GM23338 (cell line): ENCODE results near the gene RPS17.
"Not testable (repeated sequence)": the region's sequence is repeated elsewhere in the genome, so short reads cannot be mapped to it uniquely, and the experiment has no call there.

Experiments
- CREB1 ChIP-seq: fragments of 250-450 bp; sonication (Bioruptor Pico); IDR thresholded peaks from 2 replicates; pipeline ENCODE4 v1.5.0; 2020; ENCODE audit warnings: low read depth, mild to moderate bottlenecking, moderate library complexity
- EZH2 ChIP-seq: fragments of 200-600 bp; sonication (generic); IDR thresholded peaks from one replicate; pipeline ENCODE4 v1.8.0; 2017; ENCODE audit warnings: antibody characterized with exemption, mild to moderate bottlenecking, low read depth; ENCODE audit not compliant: unreplicated experiment
- EZH2phosphoT487 ChIP-seq: fragments of 200-600 bp; sonication (generic); IDR thresholded peaks from one replicate; pipeline ENCODE4 v1.8.1; 2018; ENCODE audit warnings: antibody characterized with exemption; ENCODE audit not compliant: unreplicated experiment
- JUNB ChIP-seq: IDR thresholded peaks from one replicate; pipeline ENCODE4 v1.6.1; 2016; ENCODE audit warnings: antibody characterized with exemption; ENCODE audit not compliant: unreplicated experiment
- POLR2AphosphoS5 ChIP-seq: IDR thresholded peaks from 2 replicates; pipeline ENCODE4 v1.6.1; 2016; ENCODE audit warnings: antibody characterized with exemption, low read depth
- ZNF331 ChIP-seq: fragments of 250-450 bp; sonication (Bioruptor Pico); IDR thresholded peaks from 2 replicates; pipeline ENCODE4 v1.5.0; 2020; ENCODE audit warnings: low read depth, mild to moderate bottlenecking, moderate library complexity
- TF ChIP-seq, protein P1 (sequence below), 2 experiments: fragments of 200-600 bp in 1 of 2; sonication (generic) in 1 of 2; conservative IDR thresholded peaks; 2 replicates each; pipeline versions ENCODE4 v1.5.1 to v1.6.1; 2016 to 2017; ENCODE audit warnings: antibody characterized with exemption in 2 of 2, low read depth in 2 of 2, mild to moderate bottlenecking in 2 of 2, moderate library complexity in 1 of 2

DNA sequence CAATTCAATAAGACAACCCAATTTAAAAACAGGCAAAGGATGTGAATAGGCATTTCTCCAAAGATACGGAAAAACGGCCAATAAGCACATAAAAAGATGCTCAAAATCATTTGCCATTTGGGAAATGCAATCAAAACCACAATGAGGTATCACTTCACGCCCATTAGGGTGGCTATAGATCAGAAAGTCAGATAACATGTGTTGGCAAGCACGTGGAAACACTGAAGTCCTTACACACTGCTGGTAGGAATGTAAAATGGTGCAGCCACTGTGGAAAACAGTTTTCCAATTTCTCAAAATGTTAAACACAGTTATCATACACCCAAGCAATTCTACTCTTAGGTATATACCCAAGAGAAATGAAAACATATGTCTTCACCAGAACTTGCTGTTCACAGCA is 39.5 kb downstream of the RPS17 start:
- TF ChIP-seq, protein P1, sequence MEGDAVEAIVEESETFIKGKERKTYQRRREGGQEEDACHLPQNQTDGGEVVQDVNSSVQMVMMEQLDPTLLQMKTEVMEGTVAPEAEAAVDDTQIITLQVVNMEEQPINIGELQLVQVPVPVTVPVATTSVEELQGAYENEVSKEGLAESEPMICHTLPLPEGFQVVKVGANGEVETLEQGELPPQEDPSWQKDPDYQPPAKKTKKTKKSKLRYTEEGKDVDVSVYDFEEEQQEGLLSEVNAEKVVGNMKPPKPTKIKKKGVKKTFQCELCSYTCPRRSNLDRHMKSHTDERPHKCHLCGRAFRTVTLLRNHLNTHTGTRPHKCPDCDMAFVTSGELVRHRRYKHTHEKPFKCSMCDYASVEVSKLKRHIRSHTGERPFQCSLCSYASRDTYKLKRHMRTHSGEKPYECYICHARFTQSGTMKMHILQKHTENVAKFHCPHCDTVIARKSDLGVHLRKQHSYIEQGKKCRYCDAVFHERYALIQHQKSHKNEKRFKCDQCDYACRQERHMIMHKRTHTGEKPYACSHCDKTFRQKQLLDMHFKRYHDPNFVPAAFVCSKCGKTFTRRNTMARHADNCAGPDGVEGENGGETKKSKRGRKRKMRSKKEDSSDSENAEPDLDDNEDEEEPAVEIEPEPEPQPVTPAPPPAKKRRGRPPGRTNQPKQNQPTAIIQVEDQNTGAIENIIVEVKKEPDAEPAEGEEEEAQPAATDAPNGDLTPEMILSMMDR (conservative IDR thresholded peaks at IDR 0.05; ENCODE audit: low read depth in 2 of 2) = not testable (repeated sequence)
- not testable (repeated sequence) for TF ChIP-seq EZH2phosphoT487; ZNF331 (CRISPR knock-in tag); POLR2AphosphoS5; JUNB; CREB1 (CRISPR knock-in tag); EZH2
